Progenitor cell of endocrine pancreas (in vitro differentiated cells): Measurements from ENCODE around the gene SLC16A3. TPM values are rescaled to one million over a fixed set of nuclear protein-coding genes. Genes with fewer than 3 reads are reported as not detected.

Experiments used
- DNase-seq: peaks from one replicate; pipeline ENCODE4 v3.0.0; 2021; ENCODE audit warnings: low spot score; ENCODE audit not compliant: unreplicated experiment
- H3K27ac Mint-ChIP-seq: 2 replicates; pipeline ENCODE4 v1.8.0; 2021; ENCODE audit warnings: mild to moderate bottlenecking, moderate library complexity, mixed read lengths
- H3K27me3 Mint-ChIP-seq: 2 replicates; pipeline ENCODE4 v1.8.0; 2021; ENCODE audit warnings: mixed read lengths
- H3K36me3 Mint-ChIP-seq: 2 replicates; pipeline ENCODE4 v1.8.0; 2022; ENCODE audit warnings: mixed read lengths; ENCODE audit not compliant: insufficient read depth
- H3K4me1 Mint-ChIP-seq: 2 replicates; pipeline ENCODE4 v1.8.0; 2021; ENCODE audit warnings: low read depth, mixed read lengths
- H3K4me3 Mint-ChIP-seq: 2 replicates; pipeline ENCODE4 v1.8.0; 2021; ENCODE audit warnings: low read depth, mild to moderate bottlenecking, moderate library complexity, mixed read lengths
- H3K9me3 Mint-ChIP-seq: 2 replicates; pipeline ENCODE4 v1.8.0; 2021; ENCODE audit warnings: low read depth, mixed read lengths
- total RNA-seq: library from RNA; stranded (reverse); gene quantifications from 2 replicates; pipeline ENCODE4 v1.2.1, GENCODE V29; 2021
- TF ChIP-seq, protein P1 (sequence below): fragments of 200-600 bp; sonication (generic); IDR thresholded peaks from one replicate; pipeline ENCODE4 v1.5.0; 2021; ENCODE audit warnings: antibody characterized with exemption, mild to moderate bottlenecking; ENCODE audit not compliant: unreplicated experiment

The SLC16A3 gene
- total RNA-seq, 1 donor from 2014 or later: 5.4 TPM

DNA sequence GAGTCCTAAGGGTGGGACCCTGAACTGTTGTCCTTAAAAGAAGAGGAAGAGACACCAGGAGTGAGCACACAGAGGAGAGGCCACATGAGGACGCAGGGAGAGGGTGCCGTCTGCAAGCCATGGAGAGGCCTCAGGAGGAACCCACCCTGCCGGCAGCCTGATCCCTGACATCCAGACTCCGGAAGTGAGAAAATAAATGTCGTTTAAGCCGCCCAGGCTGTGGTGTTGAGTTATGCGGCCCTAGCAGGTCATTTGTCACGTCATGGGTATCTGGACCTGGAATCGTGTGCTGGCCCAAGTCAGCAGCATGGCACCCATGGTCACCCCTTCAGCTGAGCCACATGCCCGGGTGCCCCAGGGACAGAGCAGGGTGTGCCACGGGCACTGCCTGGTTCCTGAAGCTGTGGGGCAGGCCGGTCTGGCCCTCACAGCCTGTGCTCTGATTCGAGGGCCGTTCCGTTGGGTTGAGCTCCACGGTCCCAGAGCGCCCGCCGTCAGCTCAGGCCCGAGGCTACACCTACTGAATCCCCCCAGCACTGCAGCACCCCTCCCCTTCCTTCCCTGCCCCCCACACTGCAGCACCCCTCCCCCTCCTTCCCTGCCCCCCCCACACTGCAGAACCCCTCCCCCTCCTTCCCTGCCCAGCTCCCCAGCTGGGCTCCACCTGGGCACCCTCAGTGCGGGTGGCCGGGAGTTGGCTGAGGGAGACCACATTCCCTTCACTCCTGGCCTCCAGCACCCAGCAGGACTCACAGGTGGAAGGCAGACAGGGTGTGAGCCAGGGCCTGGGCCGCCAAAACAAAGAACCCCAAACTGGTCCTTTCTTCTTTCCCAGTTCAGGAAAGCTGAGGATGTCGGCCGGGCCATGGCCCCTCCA is 13.5 kb upstream of the SLC16A3 start:
- H3K9me3 Mint-ChIP-seq: no peaks in the 10 kb centered on the region
- H3K27ac Mint-ChIP-seq: peak overlapping the region; percentile 64
- H3K4me1 Mint-ChIP-seq: peaks cover 3% of the 10 kb centered on the region
- no peak overlapping the region for H3K4me3 Mint-ChIP-seq
- TF ChIP-seq, protein P1, sequence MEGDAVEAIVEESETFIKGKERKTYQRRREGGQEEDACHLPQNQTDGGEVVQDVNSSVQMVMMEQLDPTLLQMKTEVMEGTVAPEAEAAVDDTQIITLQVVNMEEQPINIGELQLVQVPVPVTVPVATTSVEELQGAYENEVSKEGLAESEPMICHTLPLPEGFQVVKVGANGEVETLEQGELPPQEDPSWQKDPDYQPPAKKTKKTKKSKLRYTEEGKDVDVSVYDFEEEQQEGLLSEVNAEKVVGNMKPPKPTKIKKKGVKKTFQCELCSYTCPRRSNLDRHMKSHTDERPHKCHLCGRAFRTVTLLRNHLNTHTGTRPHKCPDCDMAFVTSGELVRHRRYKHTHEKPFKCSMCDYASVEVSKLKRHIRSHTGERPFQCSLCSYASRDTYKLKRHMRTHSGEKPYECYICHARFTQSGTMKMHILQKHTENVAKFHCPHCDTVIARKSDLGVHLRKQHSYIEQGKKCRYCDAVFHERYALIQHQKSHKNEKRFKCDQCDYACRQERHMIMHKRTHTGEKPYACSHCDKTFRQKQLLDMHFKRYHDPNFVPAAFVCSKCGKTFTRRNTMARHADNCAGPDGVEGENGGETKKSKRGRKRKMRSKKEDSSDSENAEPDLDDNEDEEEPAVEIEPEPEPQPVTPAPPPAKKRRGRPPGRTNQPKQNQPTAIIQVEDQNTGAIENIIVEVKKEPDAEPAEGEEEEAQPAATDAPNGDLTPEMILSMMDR: no peak
- no peaks in the 10 kb centered on the region for H3K36me3 Mint-ChIP-seq
- no peak for DNase-seq
- H3K27me3 Mint-ChIP-seq: no peaks in the 10 kb centered on the region

DNA sequence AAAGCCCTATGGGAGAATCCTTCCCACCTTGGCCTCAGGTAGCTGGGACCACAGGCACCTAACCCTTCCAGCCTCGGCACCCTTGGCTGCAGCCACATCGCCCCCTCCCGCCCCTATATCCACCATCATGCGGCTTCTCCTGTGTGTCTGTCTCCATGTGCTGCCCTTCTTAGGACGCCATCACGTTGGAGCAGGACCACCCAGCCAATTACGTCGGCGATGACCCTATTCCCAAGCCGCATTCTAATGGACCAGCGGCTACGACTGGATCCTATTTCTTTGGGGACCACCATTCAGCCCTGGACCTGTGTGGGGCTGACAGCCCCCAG is 12.9 kb upstream of the SLC16A3 start:
- Mint-ChIP-seq H3K9me3 (no peaks in the 10 kb centered on the region), H3K36me3 (no peaks in the 10 kb centered on the region), H3K27me3 (no peaks in the 10 kb centered on the region), H3K4me1 (peaks cover 3% of the 10 kb centered on the region), H3K4me3 (no peak overlapping the region), H3K27ac (no peak overlapping the region)
- no peak for DNase-seq
- TF ChIP-seq, protein P1: no peak

DNA sequence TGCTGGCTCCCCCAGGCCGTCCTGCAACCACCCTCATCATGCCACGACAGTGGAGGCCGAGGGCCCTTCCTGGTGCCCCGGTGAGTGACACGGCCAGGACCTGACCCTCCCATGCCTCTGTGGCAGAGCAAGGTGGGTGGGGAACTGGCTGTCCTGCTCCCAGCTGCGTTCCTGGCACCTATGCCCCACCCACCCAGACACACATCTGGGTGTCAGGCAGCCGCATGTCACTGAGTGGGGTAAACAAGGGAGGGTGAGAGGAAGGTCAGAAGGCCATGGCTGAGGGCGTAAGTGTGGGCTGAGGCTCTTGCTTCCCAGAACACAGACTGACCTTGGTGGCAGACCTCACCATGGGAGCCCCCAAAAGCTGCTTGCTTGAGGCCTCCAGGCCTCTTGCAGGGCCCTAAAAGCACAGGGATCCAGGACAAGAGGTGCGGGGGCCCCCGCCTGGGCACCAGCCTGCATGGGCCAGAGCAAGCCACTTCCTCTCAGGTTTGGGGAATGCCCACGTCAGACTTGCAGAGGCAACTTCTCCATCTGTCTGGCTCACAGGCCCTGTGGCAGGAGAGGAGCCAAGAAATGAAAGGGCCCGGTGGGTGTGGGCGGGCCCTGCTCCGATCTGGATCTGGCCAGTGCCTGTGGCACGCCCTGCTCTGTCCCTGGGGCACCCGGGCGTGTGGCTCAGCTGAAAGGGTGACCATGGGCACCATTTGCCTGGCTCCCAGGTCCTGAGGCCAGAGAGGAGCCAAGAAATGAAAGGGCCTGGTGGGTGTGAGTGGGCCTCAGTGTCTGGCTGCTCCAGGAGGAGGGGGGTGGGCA is 12.3 kb upstream of the SLC16A3 start:
- Mint-ChIP-seq H3K27ac (no peak overlapping the region), H3K4me1 (peaks cover 3% of the 10 kb centered on the region), H3K9me3 (no peaks in the 10 kb centered on the region), H3K27me3 (peaks cover 3% of the 10 kb centered on the region), H3K4me3 (no peak overlapping the region), H3K36me3 (no peaks in the 10 kb centered on the region)
- no peak for DNase-seq
- TF ChIP-seq, protein P1: no peak

DNA sequence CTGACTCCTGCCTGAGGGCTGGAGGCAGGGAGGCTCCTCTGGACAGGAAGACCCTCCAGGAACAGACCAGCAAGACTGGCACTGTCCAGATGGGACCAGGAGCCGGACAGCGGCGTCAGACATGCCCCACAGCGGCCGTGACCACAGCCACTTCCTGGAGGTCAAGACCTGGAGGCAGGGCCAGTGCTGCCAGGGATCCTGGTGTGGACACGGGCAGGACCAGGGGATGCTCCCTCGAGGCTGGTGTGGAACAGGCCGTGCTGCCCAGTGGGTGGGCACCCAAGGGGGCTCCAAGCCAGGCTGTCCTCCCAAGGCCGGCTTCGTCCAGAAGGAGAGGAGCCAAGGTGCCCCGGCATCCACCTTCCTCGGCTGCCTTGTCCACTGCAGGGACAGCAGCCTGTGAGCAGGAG is 11.7 kb upstream of the SLC16A3 start:
- Mint-ChIP-seq H3K36me3 (no peaks in the 10 kb centered on the region), H3K9me3 (no peaks in the 10 kb centered on the region)

More for the DNA sequence above, 11.7 kb upstream of the SLC16A3 start:
- DNase-seq: no peak
- TF ChIP-seq, protein P1: no peak
- Mint-ChIP-seq H3K4me1 (peaks cover 1% of the 10 kb centered on the region), H3K4me3 (no peak overlapping the region), H3K27ac (no peak overlapping the region), H3K27me3 (peaks cover 5% of the 10 kb centered on the region)
